ENCODE measurements around the gene FSTL4.

The FSTL4 gene

DNA sequence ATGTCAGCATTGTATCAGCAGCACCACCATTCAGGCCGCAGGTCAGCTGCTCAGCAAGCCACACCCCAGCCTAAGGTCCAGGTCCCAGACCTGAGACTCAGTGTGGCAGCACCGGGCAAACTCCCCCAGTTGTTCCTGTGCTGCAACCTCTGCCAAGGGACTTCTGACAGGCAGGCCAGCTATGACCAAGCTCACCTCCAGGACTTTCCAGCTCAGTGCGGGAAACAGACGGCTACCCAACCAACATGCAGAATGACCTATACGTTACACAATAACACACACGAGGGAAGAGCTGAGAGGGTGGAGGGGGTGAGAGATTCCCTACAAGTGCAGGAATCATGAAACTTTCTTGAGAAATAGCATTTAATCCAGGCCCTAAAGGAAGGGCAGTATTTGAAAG lies 143.7 kb downstream of the FSTL4 start:
- no peak for ATAC-seq
- no peak for TF ChIP-seq ZFP3 (CRISPR knock-in tag; IDR thresholded peaks at IDR 0.05)
- no peak for TF ChIP-seq ISL1 (CRISPR knock-in tag; IDR thresholded peaks at IDR 0.05)
- TF ChIP-seq PPARA (CRISPR knock-in tag; IDR thresholded peaks at IDR 0.05; ENCODE audit: borderline replicate concordance), result no peak
- no peak for TF ChIP-seq ZNF70 (CRISPR knock-in tag; IDR thresholded peaks at IDR 0.05)
- no peak for TF ChIP-seq TOX (CRISPR knock-in tag; IDR thresholded peaks at IDR 0.05; ENCODE audit: borderline replicate concordance)
- no peak for TF ChIP-seq BACH2 (CRISPR knock-in tag; IDR thresholded peaks at IDR 0.05; ENCODE audit: borderline replicate concordance)
- TF ChIP-seq ZNF565 (CRISPR knock-in tag; conservative IDR thresholded peaks at IDR 0.05; ENCODE audit: low read depth), result no peak

DNA sequence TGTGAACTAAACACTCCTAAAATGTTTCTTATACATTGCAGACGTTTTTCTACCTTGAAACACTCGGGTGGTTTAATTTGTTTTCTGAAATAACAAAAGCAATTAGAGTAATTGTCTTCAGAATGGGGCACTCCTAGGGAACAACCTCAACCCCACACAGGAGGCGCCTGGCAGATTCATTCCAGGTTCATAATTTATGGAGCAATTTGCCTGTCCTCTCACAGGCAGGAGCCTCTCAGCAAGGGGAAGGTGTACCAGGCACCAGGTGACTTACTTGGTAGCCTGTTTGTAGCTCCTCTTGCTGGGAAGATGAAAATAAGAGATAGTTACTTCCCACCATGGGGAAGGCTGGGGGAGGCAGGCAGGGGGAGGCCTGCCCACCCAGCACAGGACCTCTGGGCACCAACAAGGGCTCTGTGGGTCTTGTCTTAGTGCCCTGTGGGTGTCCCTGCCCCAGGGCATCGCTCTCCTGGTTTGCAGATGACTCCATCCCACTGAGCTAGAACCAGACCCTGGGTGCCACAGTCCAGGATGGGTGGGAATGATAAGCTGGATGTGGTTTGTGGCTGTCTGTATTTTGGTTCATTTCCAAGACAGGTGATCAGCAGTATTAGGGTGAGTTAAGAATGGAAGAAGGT lies 144.4 kb downstream of the FSTL4 start:
- TF ChIP-seq OSR1 (CRISPR knock-in tag; IDR thresholded peaks at IDR 0.05) (no peak), ZNF70 (CRISPR knock-in tag; IDR thresholded peaks at IDR 0.05) (no peak), ZFP30 (CRISPR knock-in tag; IDR thresholded peaks at IDR 0.05) (no peak)
- ATAC-seq, result no peak

DNA sequence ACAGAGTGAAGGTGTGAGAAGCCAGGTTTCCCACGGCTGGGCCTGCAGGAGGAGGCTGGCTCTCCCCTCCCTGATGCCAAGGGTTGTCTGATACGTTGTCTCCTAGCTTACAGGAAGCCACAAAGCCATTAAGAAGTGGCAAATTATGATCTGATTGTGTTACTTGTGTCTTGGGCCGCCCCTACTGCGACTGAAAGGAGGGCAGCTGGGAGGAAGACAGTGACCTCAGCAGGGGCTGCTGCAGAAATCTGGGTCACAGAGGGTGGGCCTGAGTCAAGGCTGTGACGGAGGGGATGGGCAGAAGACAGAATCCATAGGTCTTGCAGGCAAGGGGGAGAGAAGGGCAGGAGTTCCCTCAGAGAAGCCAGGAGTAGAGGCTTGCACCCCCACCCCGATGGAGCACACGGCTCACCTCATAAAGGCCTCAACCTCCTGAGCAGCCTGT lies 145.0 kb downstream of the FSTL4 start:
- TF ChIP-seq ZNF8 (CRISPR knock-in tag; IDR thresholded peaks at IDR 0.05) (no peak), SNAI2 (CRISPR knock-in tag; IDR thresholded peaks at IDR 0.05) (no peak), ZNF70 (CRISPR knock-in tag; IDR thresholded peaks at IDR 0.05) (no peak), TCF4 (CRISPR knock-in tag; IDR thresholded peaks at IDR 0.05; ENCODE audit: borderline replicate concordance) (no peak), ZFP3 (CRISPR knock-in tag; IDR thresholded peaks at IDR 0.05) (no peak), OSR1 (CRISPR knock-in tag; IDR thresholded peaks at IDR 0.05) (no peak), BACH2 (CRISPR knock-in tag; IDR thresholded peaks at IDR 0.05; ENCODE audit: borderline replicate concordance) (no peak), ESRRG (CRISPR knock-in tag; IDR thresholded peaks at IDR 0.05) (no peak), RARB (CRISPR knock-in tag; IDR thresholded peaks at IDR 0.05) (no peak), GLIS3 (CRISPR knock-in tag; IDR thresholded peaks at IDR 0.05) (no peak)
- TF ChIP-seq, protein P1, sequence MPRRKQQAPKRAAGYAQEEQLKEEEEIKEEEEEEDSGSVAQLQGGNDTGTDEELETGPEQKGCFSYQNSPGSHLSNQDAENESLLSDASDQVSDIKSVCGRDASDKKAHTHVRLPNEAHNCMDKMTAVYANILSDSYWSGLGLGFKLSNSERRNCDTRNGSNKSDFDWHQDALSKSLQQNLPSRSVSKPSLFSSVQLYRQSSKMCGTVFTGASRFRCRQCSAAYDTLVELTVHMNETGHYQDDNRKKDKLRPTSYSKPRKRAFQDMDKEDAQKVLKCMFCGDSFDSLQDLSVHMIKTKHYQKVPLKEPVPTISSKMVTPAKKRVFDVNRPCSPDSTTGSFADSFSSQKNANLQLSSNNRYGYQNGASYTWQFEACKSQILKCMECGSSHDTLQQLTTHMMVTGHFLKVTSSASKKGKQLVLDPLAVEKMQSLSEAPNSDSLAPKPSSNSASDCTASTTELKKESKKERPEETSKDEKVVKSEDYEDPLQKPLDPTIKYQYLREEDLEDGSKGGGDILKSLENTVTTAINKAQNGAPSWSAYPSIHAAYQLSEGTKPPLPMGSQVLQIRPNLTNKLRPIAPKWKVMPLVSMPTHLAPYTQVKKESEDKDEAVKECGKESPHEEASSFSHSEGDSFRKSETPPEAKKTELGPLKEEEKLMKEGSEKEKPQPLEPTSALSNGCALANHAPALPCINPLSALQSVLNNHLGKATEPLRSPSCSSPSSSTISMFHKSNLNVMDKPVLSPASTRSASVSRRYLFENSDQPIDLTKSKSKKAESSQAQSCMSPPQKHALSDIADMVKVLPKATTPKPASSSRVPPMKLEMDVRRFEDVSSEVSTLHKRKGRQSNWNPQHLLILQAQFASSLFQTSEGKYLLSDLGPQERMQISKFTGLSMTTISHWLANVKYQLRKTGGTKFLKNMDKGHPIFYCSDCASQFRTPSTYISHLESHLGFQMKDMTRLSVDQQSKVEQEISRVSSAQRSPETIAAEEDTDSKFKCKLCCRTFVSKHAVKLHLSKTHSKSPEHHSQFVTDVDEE (CRISPR knock-in tag; IDR thresholded peaks at IDR 0.05), result no peak
- TF ChIP-seq, protein P2, sequence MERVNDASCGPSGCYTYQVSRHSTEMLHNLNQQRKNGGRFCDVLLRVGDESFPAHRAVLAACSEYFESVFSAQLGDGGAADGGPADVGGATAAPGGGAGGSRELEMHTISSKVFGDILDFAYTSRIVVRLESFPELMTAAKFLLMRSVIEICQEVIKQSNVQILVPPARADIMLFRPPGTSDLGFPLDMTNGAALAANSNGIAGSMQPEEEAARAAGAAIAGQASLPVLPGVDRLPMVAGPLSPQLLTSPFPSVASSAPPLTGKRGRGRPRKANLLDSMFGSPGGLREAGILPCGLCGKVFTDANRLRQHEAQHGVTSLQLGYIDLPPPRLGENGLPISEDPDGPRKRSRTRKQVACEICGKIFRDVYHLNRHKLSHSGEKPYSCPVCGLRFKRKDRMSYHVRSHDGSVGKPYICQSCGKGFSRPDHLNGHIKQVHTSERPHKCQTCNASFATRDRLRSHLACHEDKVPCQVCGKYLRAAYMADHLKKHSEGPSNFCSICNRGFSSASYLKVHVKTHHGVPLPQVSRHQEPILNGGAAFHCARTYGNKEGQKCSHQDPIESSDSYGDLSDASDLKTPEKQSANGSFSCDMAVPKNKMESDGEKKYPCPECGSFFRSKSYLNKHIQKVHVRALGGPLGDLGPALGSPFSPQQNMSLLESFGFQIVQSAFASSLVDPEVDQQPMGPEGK (CRISPR knock-in tag; IDR thresholded peaks at IDR 0.05; ENCODE audit: borderline replicate concordance), result no peak
- TF ChIP-seq, protein P3, sequence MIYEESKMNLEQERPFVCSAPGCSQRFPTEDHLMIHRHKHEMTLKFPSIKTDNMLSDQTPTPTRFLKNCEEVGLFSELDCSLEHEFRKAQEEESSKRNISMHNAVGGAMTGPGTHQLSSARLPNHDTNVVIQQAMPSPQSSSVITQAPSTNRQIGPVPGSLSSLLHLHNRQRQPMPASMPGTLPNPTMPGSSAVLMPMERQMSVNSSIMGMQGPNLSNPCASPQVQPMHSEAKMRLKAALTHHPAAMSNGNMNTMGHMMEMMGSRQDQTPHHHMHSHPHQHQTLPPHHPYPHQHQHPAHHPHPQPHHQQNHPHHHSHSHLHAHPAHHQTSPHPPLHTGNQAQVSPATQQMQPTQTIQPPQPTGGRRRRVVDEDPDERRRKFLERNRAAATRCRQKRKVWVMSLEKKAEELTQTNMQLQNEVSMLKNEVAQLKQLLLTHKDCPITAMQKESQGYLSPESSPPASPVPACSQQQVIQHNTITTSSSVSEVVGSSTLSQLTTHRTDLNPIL (CRISPR knock-in tag; IDR thresholded peaks at IDR 0.05; ENCODE audit: low read depth), result no peak
- ATAC-seq, result no peak

DNA sequence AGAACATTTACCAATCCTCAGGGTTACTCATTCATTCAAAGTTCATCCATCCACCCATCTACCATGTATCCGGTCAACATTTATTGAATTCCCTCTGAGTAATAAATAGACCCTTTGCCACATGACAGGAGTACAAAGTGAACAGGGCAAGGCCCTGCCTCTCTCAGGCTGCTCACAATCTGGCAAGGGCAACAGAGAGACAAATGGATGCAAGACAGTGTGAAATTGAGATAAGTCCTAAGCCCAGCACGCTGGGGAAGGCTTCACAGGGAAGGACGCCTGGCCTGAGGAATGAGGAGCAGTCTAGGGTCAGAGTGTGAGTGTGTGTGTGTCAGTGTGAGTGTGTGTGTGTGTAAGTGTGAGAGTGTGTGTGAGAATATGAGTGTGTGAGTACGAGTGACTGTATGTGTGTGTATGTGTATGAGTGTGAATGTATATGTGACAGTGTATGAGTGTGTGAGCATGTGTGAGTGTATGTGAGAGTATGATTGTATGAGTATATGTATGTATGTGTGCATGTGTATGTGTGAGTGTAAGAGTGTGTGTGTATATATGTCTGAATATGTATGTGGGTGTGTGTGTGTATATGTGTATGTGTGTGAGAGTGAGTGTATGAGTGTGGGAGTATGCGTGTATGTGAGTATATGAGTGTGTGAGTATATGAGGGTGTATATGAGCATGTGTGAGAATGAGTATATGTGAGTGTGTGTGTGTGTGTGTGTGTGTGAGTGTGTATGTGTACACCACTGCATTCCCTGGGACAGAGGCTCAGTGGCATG lies 145.6 kb downstream of the FSTL4 start:
- ATAC-seq, result no peak
- no peak for TF ChIP-seq ZFP30 (CRISPR knock-in tag; IDR thresholded peaks at IDR 0.05)
- no peak for TF ChIP-seq SNAI2 (CRISPR knock-in tag; IDR thresholded peaks at IDR 0.05)
- TF ChIP-seq RARB (CRISPR knock-in tag; IDR thresholded peaks at IDR 0.05), result no peak
- TF ChIP-seq, protein P4, sequence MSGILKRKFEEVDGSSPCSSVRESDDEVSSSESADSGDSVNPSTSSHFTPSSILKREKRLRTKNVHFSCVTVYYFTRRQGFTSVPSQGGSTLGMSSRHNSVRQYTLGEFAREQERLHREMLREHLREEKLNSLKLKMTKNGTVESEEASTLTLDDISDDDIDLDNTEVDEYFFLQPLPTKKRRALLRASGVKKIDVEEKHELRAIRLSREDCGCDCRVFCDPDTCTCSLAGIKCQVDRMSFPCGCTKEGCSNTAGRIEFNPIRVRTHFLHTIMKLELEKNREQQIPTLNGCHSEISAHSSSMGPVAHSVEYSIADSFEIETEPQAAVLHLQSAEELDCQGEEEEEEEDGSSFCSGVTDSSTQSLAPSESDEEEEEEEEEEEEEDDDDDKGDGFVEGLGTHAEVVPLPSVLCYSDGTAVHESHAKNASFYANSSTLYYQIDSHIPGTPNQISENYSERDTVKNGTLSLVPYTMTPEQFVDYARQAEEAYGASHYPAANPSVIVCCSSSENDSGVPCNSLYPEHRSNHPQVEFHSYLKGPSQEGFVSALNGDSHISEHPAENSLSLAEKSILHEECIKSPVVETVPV (CRISPR knock-in tag; IDR thresholded peaks at IDR 0.05), result no peak
- no peak for TF ChIP-seq BACH2 (CRISPR knock-in tag; IDR thresholded peaks at IDR 0.05; ENCODE audit: borderline replicate concordance)
- TF ChIP-seq ZFP3 (CRISPR knock-in tag; IDR thresholded peaks at IDR 0.05), result no peak
- TF ChIP-seq ISL1 (CRISPR knock-in tag; IDR thresholded peaks at IDR 0.05), result no peak
- TF ChIP-seq GLIS3 (CRISPR knock-in tag; IDR thresholded peaks at IDR 0.05), result no peak
- no peak for TF ChIP-seq ZNF8 (CRISPR knock-in tag; IDR thresholded peaks at IDR 0.05)
- TF ChIP-seq OSR1 (CRISPR knock-in tag; IDR thresholded peaks at IDR 0.05), result no peak
- no peak for TF ChIP-seq TOX (CRISPR knock-in tag; IDR thresholded peaks at IDR 0.05; ENCODE audit: borderline replicate concordance)
